Endothelial cell of umbilical vein (primary cell): ENCODE data around the gene CMTM7. TPM values are rescaled to one million over a fixed set of nuclear protein-coding genes. Genes with fewer than 3 reads are reported as not detected.

Source experiments
- BruUV-seq: library from RNA; stranded (reverse); fragments of 400-500 nt; replicated peaks from 2 replicates; lab custom pipeline; 2021; lab: Mats Ljungman, UMichigan
- CTCF ChIA-PET: fragments of 300-600, 350-600 bp; sonication (Branson Sonifier 250); formaldehyde crosslinking; loops from one replicate; lab custom pipeline; 2021; ENCODE audit warnings: antibody characterized with exemption, inconsistent platforms; lab: Charles Lee
- POLR2A ChIA-PET: fragments of 300-600, 350-600 bp; sonication (Branson Sonifier 250); formaldehyde crosslinking; loops from one replicate; lab custom pipeline; 2021; ENCODE audit warnings: antibody characterized with exemption, inconsistent platforms; lab: Charles Lee
- DNase-seq: peaks from one replicate; pipeline ENCODE4 v3.0.0-alpha.2; 2011; ENCODE audit warnings: low read depth, low spot score
- FAIRE-seq: peaks from 2 replicates; lab custom pipeline; 2011; peaks lifted over from hg19 to GRCh38; lab: Jason Lieb, UNC
- H2AFZ ChIP-seq: 2 replicates; pipeline ENCODE4 v1.6.0; 2012; ENCODE audit warnings: low read depth, low read length, control low read depth, inconsistent platforms
- H3K27ac ChIP-seq: 2 replicates; pipeline ENCODE4 v1.5.1; 2011; ENCODE audit warnings: low read depth, mild to moderate bottlenecking, control low read depth, low read length, moderate library complexity; ENCODE audit not compliant: insufficient read depth
- H3K27me3 ChIP-seq, 2 experiments: 2 replicates each; pipeline versions ENCODE4 v1.6.0 to v1.6.1; 2011; ENCODE audit warnings: low read length in 2 of 2, mixed read lengths in 1 of 2; ENCODE audit not compliant: control insufficient read depth in 2 of 2, insufficient read depth in 2 of 2
- H3K36me3 ChIP-seq, 2 experiments: 2 replicates in 1 of 2; 3 replicates in 1 of 2; pipeline ENCODE4 v1.5.1; 2011; ENCODE audit warnings: low read length in 2 of 2, mild to moderate bottlenecking in 1 of 2, moderate library complexity in 1 of 2; ENCODE audit not compliant: control insufficient read depth in 2 of 2, insufficient read depth in 2 of 2; ENCODE audit errors: extremely low read depth in 1 of 2
- H3K4me1 ChIP-seq: 3 replicates; pipeline ENCODE4 v1.5.1; 2011; ENCODE audit warnings: mild to moderate bottlenecking, low read length; ENCODE audit not compliant: control insufficient read depth, insufficient read depth; ENCODE audit errors: extremely low read depth
- H3K4me2 ChIP-seq: 2 replicates; pipeline ENCODE4 v1.6.1; 2011; ENCODE audit warnings: low read length, control low read depth, mixed read lengths; ENCODE audit not compliant: insufficient read depth
- H3K4me3 ChIP-seq, 3 experiments: fragments of 200-600 bp in 1 of 3; sonication (generic), shearing (Covaris generic) in 1 of 3; replicated peaks in 1 of 3; 2 replicates each; pipeline ENCODE4 v1.5.1; 2011 to 2016; ENCODE audit warnings: control low read depth in 3 of 3, low read length in 3 of 3, mild to moderate bottlenecking in 2 of 3, inconsistent platforms in 1 of 3, low read depth in 1 of 3, moderate library complexity in 1 of 3; ENCODE audit not compliant: insufficient read depth in 1 of 3
- H3K79me2 ChIP-seq: 2 replicates; pipeline ENCODE4 v1.6.0; 2012; ENCODE audit warnings: low read length, inconsistent platforms; ENCODE audit not compliant: control insufficient read depth, insufficient read depth
- H3K9ac ChIP-seq: replicated peaks from 2 replicates; pipeline ENCODE3; 2011; ENCODE audit warnings: low read length, control low read depth; ENCODE audit not compliant: insufficient read depth; ENCODE audit errors: extremely low read depth
- H3K9me1 ChIP-seq: replicated peaks from 3 replicates; pipeline ENCODE4 v1.6.0; 2011; ENCODE audit warnings: mild to moderate bottlenecking, low read length; ENCODE audit not compliant: control insufficient read depth, insufficient read depth; ENCODE audit errors: extremely low read depth
- H3K9me3 ChIP-seq: replicated peaks from 2 replicates; pipeline ENCODE4 v1.5.1; 2012; ENCODE audit warnings: low read length, inconsistent platforms; ENCODE audit not compliant: control insufficient read depth, insufficient read depth
- H4K20me1 ChIP-seq: replicated peaks from 2 replicates; pipeline ENCODE3; 2011; ENCODE audit warnings: mild to moderate bottlenecking, low read length; ENCODE audit not compliant: control insufficient read depth, insufficient read depth; ENCODE audit errors: extremely low read depth
- EZH2 ChIP-seq: IDR thresholded peaks from 2 replicates; pipeline ENCODE4 v1.6.1; 2012; ENCODE audit warnings: borderline replicate concordance, low read depth, mild to moderate bottlenecking, moderate library complexity, low read length, inconsistent platforms; ENCODE audit not compliant: severe bottlenecking
- FOS ChIP-seq: IDR thresholded peaks from 2 replicates; pipeline ENCODE4 v1.6.1; 2011; ENCODE audit warnings: mild to moderate bottlenecking, low read length, moderate library complexity, borderline replicate concordance; ENCODE audit not compliant: insufficient read depth
- GATA2 ChIP-seq: IDR thresholded peaks from 2 replicates; pipeline ENCODE4 v1.7.0; 2011; ENCODE audit warnings: low read depth, mild to moderate bottlenecking, moderate library complexity, mixed read lengths, low read length; ENCODE audit not compliant: insufficient read length, insufficient read depth
- JUN ChIP-seq: IDR thresholded peaks from 2 replicates; pipeline ENCODE4 v1.6.1; 2011; ENCODE audit warnings: borderline replicate concordance, low read depth; ENCODE audit not compliant: insufficient read length, insufficient read depth
- MYC ChIP-seq: IDR thresholded peaks from one replicate; pipeline ENCODE4 v1.6.1; 2011; ENCODE audit warnings: mild to moderate bottlenecking, low read depth, low read length
- POLR2A ChIP-seq: IDR thresholded peaks from 2 replicates; pipeline ENCODE4 v1.6.1; 2012; ENCODE audit warnings: low read depth, mild to moderate bottlenecking, control low read depth, low read length
- POLR2AphosphoS5 ChIP-seq: IDR thresholded peaks from 2 replicates; pipeline ENCODE4 v1.6.1; 2012; ENCODE audit warnings: low read depth, mild to moderate bottlenecking, control low read depth, low read length, moderate library complexity; ENCODE audit not compliant: insufficient read depth
- dilution Hi-C: fragments of 300-500 bp; cut with MboI; formaldehyde crosslinking; loops from one replicate; pipeline ENCODE4 v1.15.0; 2019; ENCODE audit warnings: low sequenced_read_pairs; ENCODE audit not compliant: extremely low pct_ligation_motif_present
- intact Hi-C: fragments of 100-400 bp; cut with micrococcal nuclease; formaldehyde crosslinking; loops from one replicate; pipeline ENCODE4 v1.10.0; 2022
- polyA plus RNA-seq, 4 experiments: library from polyadenylated mRNA; depleted of rRNA in 3 of 4; stranded (reverse) in 3 of 4; unstranded in 1 of 4; fragments of >200 nt; gene quantifications; 2 replicates each; pipeline versions ENCODE4 v1.2.1 to v1.2.3, GENCODE V29; 2011 to 2012; ENCODE audit warnings: missing spikeins in 1 of 4
- total RNA-seq: library from RNA; stranded (reverse); gene quantifications from 2 replicates; pipeline ENCODE4 v1.2.3, GENCODE V29; 2021
- TF ChIP-seq, protein P1 (sequence below), 2 donors: IDR thresholded peaks; 1 replicate in 1 of 2; 2 replicates in 1 of 2; pipeline ENCODE4 v1.5.1; 2011; ENCODE audit warnings: low read length in 2 of 2, mild to moderate bottlenecking in 2 of 2, moderate library complexity in 2 of 2, control low read depth in 1 of 2, inconsistent platforms in 1 of 2, low read depth in 1 of 2; ENCODE audit not compliant: insufficient read depth in 1 of 2; ENCODE audit errors: extremely low read depth in 1 of 2
- TF ChIP-seq, protein P2 (sequence below): IDR thresholded peaks from 2 replicates; pipeline ENCODE4 v1.6.1; 2011; ENCODE audit not compliant: insufficient read depth, insufficient read length

CMTM7 gene
- total and polyA plus RNA-seq, 2 donors (not counting 3 experiments of a cell fraction or from before 2014, with no cell fraction given): 44.7 to 88.5 TPM

DNA sequence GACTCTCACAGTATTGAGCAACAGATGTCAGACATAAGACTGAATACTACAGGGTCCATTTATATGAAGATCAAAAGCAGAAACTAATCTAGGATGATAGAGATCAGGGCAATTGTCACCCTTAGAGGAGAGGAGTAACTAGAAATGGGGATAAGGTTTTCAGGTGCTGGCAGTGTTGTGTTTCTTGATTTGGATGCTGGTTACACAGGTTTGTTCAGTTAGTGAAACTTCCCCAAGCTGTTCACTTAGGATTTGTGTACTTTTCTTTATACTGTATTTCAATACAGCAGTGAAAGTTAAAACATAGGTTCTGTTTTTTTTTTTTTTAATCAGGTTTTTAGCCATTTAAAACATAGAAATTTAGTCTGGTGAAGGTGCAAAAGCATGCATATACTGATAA, 39.1 kb upstream of the CMTM7 start:
- Histone ChIP-seq H3K9me3 (no peaks in the 10 kb centered on the region), H4K20me1 (no peaks in the 10 kb centered on the region), H3K36me3 (no peaks in the 10 kb centered on the region), H2AFZ (no peak overlapping the region), H3K27ac (no peak overlapping the region), H3K4me2 (no peak overlapping the region), H3K4me1 (peaks cover 11% of the 10 kb centered on the region), H3K4me3 (no peak overlapping the region), H3K27me3 (no peaks in the 10 kb centered on the region), H3K79me2 (no peaks in the 10 kb centered on the region), H3K9ac (no peak overlapping the region), H3K9me1 (no peaks in the 10 kb centered on the region)
- ChIA-PET POLR2A (no interaction called here), CTCF (interaction anchor here (1.4 kb wide), 1 partner anchor 36 kb away, joined by 3 read pairs; no protein-coding TSS in a partner anchor)
- intact Hi-C loops: no loop called here
- DNase-seq: no peak
- BruUV-seq: no TSS peak
- no peak for TF ChIP-seq POLR2AphosphoS5
- TF ChIP-seq POLR2A: no peak
- no peak for TF ChIP-seq EZH2
- no peak for TF ChIP-seq JUN
- FAIRE-seq: no peak
- dilution Hi-C loops: no loop called here

DNA sequence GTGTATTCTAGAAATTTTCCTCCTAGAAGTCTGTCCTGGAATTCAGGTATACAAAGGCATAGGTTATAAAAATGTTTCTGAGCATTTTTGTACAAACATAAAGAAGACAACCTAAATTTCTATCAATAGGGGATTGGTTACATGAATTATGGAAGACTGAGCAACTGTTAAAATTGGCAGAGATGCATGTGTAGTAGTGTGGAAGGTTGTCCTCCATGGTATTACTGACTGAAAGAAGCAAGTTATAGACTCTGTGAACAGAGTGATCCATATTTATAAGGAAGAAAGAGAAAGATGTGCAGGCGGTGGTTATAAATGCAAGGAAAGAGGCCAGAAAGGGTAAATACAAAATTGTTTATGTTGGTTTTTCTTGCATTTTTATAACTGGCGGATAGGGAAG, 38.3 kb upstream of the CMTM7 start:
- no peaks in the 10 kb centered on the region for H3K79me2 ChIP-seq
- H3K27ac ChIP-seq: no peak overlapping the region
- ChIA-PET POLR2A (no interaction called here), CTCF (interaction anchor here (1.4 kb wide), 1 partner anchor 37 kb away, joined by 3 read pairs; no protein-coding TSS in a partner anchor)
- BruUV-seq: no TSS peak
- DNase-seq: no peak
- no peak overlapping the region for H3K4me2 ChIP-seq
- no peak overlapping the region for H3K9ac ChIP-seq
- dilution Hi-C loops (no loop called here), intact Hi-C loops (no loop called here)
- no peaks in the 10 kb centered on the region for H3K9me3 ChIP-seq
- no peaks in the 10 kb centered on the region for H3K27me3 ChIP-seq
- H3K4me1 ChIP-seq: peaks cover 11% of the 10 kb centered on the region
- no peaks in the 10 kb centered on the region for H3K9me1 ChIP-seq
- no peak for TF ChIP-seq EZH2
- TF ChIP-seq, protein P1, sequence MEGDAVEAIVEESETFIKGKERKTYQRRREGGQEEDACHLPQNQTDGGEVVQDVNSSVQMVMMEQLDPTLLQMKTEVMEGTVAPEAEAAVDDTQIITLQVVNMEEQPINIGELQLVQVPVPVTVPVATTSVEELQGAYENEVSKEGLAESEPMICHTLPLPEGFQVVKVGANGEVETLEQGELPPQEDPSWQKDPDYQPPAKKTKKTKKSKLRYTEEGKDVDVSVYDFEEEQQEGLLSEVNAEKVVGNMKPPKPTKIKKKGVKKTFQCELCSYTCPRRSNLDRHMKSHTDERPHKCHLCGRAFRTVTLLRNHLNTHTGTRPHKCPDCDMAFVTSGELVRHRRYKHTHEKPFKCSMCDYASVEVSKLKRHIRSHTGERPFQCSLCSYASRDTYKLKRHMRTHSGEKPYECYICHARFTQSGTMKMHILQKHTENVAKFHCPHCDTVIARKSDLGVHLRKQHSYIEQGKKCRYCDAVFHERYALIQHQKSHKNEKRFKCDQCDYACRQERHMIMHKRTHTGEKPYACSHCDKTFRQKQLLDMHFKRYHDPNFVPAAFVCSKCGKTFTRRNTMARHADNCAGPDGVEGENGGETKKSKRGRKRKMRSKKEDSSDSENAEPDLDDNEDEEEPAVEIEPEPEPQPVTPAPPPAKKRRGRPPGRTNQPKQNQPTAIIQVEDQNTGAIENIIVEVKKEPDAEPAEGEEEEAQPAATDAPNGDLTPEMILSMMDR (IDR thresholded peaks at IDR 0.05; ENCODE audit: extremely low read depth in 1 of 2, insufficient read depth in 1 of 2, low read depth in 1 of 2, low read length in 2 of 2): no peak
- TF ChIP-seq POLR2A: no peak
- TF ChIP-seq JUN: no peak
- no peak for TF ChIP-seq GATA2
- no peak for TF ChIP-seq FOS
- TF ChIP-seq, protein P2, sequence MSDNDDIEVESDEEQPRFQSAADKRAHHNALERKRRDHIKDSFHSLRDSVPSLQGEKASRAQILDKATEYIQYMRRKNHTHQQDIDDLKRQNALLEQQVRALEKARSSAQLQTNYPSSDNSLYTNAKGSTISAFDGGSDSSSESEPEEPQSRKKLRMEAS: no peak
- no peak for TF ChIP-seq MYC
- TF ChIP-seq POLR2AphosphoS5: no peak
- no peak overlapping the region for H3K4me3 ChIP-seq
- H2AFZ ChIP-seq: no peak overlapping the region
- no peak for FAIRE-seq
- no peaks in the 10 kb centered on the region for H4K20me1 ChIP-seq
- no peaks in the 10 kb centered on the region for H3K36me3 ChIP-seq
